H9 (cell line): Measurements from ENCODE around the gene FBXL20. TPM values are rescaled to one million over a fixed set of nuclear protein-coding genes. Genes with fewer than 3 reads are reported as not detected.
"Not testable (repeated sequence)": the region's sequence is repeated elsewhere in the genome, so short reads cannot be mapped to it uniquely, and the experiment has no call there.

Source experiments
- DNase-seq: peaks from one replicate; pipeline ENCODE4 v3.0.0-alpha.2; 2017
- H2AFZ ChIP-seq: one replicate; pipeline ENCODE4 v1.6.1; 2013; ENCODE audit warnings: mild to moderate bottlenecking, low read length, control low read depth, moderate library complexity
- H2AK5ac ChIP-seq: 2 replicates; pipeline ENCODE4 v1.6.1; 2013; ENCODE audit warnings: low read length, control low read depth, mixed read lengths; ENCODE audit not compliant: insufficient read length
- H2BK120ac ChIP-seq: one replicate; pipeline ENCODE4 v1.6.1; 2013; ENCODE audit warnings: low read depth, mild to moderate bottlenecking, low read length, control low read depth, inconsistent platforms; ENCODE audit not compliant: poor library complexity, severe bottlenecking
- H2BK12ac ChIP-seq: 2 replicates; pipeline ENCODE4 v1.6.1; 2013; ENCODE audit warnings: low read length, control low read depth, mixed read lengths, low read depth; ENCODE audit not compliant: insufficient read length
- H2BK15ac ChIP-seq: 2 replicates; pipeline ENCODE4 v1.6.1; 2013; ENCODE audit warnings: low read depth, low read length, control low read depth
- H2BK20ac ChIP-seq: one replicate; pipeline ENCODE4 v1.6.1; 2013; ENCODE audit warnings: low read depth, mild to moderate bottlenecking, low read length, control low read depth, inconsistent platforms; ENCODE audit not compliant: poor library complexity, severe bottlenecking
- H2BK5ac ChIP-seq: 2 replicates; pipeline ENCODE4 v1.6.1; 2013; ENCODE audit warnings: low read length, control low read depth, mixed read lengths; ENCODE audit not compliant: insufficient read length
- H3K14ac ChIP-seq: 2 replicates; pipeline ENCODE4 v1.6.1; 2013; ENCODE audit warnings: low read length, control low read depth; ENCODE audit not compliant: insufficient read depth
- H3K18ac ChIP-seq: 2 replicates; pipeline ENCODE4 v1.6.1; 2013; ENCODE audit warnings: low read depth, mild to moderate bottlenecking, mixed read lengths, low read length, control low read depth; ENCODE audit not compliant: insufficient read length
- H3K23ac ChIP-seq: 2 replicates; pipeline ENCODE4 v1.6.1; 2013; ENCODE audit warnings: low read length, control low read depth, mixed read lengths, low read depth; ENCODE audit not compliant: insufficient read length
- H3K23me2 ChIP-seq: 2 replicates; pipeline ENCODE4 v1.6.1; 2013; ENCODE audit warnings: low read depth, mild to moderate bottlenecking, mixed read lengths, low read length, control low read depth; ENCODE audit not compliant: insufficient read length, poor library complexity, severe bottlenecking
- H3K27ac ChIP-seq: 2 replicates; pipeline ENCODE4 v1.5.1; 2013; ENCODE audit warnings: low read length, control low read depth, mixed read lengths, low read depth; ENCODE audit not compliant: insufficient read length
- H3K27me3 ChIP-seq: 2 replicates; pipeline ENCODE4 v1.6.1; 2013; ENCODE audit warnings: low read length, control low read depth, inconsistent platforms; ENCODE audit not compliant: insufficient read depth
- H3K4ac ChIP-seq: 2 replicates; pipeline ENCODE4 v1.6.1; 2013; ENCODE audit warnings: low read depth, mild to moderate bottlenecking, control low read depth, inconsistent platforms, low read length, moderate library complexity
- H3K4me1 ChIP-seq: 2 replicates; pipeline ENCODE4 v1.6.1; 2013; ENCODE audit warnings: low read length, control low read depth, inconsistent platforms; ENCODE audit not compliant: insufficient read depth
- H3K4me2 ChIP-seq: 2 replicates; pipeline ENCODE4 v1.6.1; 2013; ENCODE audit warnings: low read length, control low read depth, mixed read lengths; ENCODE audit not compliant: insufficient read length, insufficient read depth
- H3K56ac ChIP-seq: 2 replicates; pipeline ENCODE4 v1.6.1; 2013; ENCODE audit warnings: low read depth, mild to moderate bottlenecking, mixed read lengths, low read length, control low read depth; ENCODE audit not compliant: insufficient read length
- H3K79me1 ChIP-seq: 2 replicates; pipeline ENCODE4 v1.6.1; 2013; ENCODE audit warnings: low read depth, mild to moderate bottlenecking, moderate library complexity, low read length, control low read depth, inconsistent platforms; ENCODE audit not compliant: insufficient read depth, poor library complexity, severe bottlenecking
- H3K79me2 ChIP-seq: 2 replicates; pipeline ENCODE4 v1.6.1; 2013; ENCODE audit warnings: low read length, control low read depth, inconsistent platforms; ENCODE audit not compliant: insufficient read depth
- H3K9ac ChIP-seq: 2 replicates; pipeline ENCODE4 v1.6.1; 2013; ENCODE audit warnings: low read length, control low read depth, mixed read lengths; ENCODE audit not compliant: insufficient read length; ENCODE audit errors: extremely low read depth
- H3K9me3 ChIP-seq: one replicate; pipeline ENCODE4 v1.6.1; 2013; ENCODE audit warnings: low read depth, low read length, inconsistent platforms; ENCODE audit not compliant: control insufficient read depth
- H3T11ph ChIP-seq: one replicate; pipeline ENCODE4 v1.6.1; 2013; ENCODE audit warnings: mild to moderate bottlenecking, low read length, control low read depth, inconsistent platforms
- H4K20me1 ChIP-seq: one replicate; pipeline ENCODE4 v1.6.1; 2013; ENCODE audit not compliant: control insufficient read depth, insufficient read length, insufficient read depth
- H4K5ac ChIP-seq: 2 replicates; pipeline ENCODE4 v1.6.1; 2013; ENCODE audit warnings: low read depth, mild to moderate bottlenecking, mixed read lengths, low read length, control low read depth; ENCODE audit not compliant: insufficient read length
- H4K8ac ChIP-seq: replicated peaks from 2 replicates; pipeline ENCODE4 v1.6.1; 2013; ENCODE audit warnings: low read length, control low read depth, mixed read lengths, low read depth; ENCODE audit not compliant: insufficient read length
- H4K91ac ChIP-seq: 2 replicates; pipeline ENCODE4 v1.6.1; 2013; ENCODE audit warnings: low read depth, mild to moderate bottlenecking, moderate library complexity, mixed read lengths, low read length, control low read depth; ENCODE audit not compliant: insufficient read length
- H3K27ac Mint-ChIP-seq, 3 experiments: 2 replicates in 2 of 3; 3 replicates in 1 of 3; pipeline ENCODE4 v1.8.0; 2020 to 2021; ENCODE audit warnings: mixed read lengths in 3 of 3, mild to moderate bottlenecking in 1 of 3, moderate library complexity in 1 of 3
- H3K27me3 Mint-ChIP-seq: 2 replicates; pipeline ENCODE4 v1.8.0; 2021; ENCODE audit warnings: low read depth, mild to moderate bottlenecking, moderate library complexity, mixed read lengths
- H3K36me3 Mint-ChIP-seq, 3 experiments: 2 replicates in 2 of 3; 3 replicates in 1 of 3; pipeline ENCODE4 v1.8.0; 2020 to 2021; ENCODE audit warnings: low read depth in 3 of 3, mixed read lengths in 3 of 3; ENCODE audit not compliant: insufficient read depth in 1 of 3
- H3K4me1 Mint-ChIP-seq, 2 experiments: 2 replicates each; pipeline ENCODE4 v1.8.0; 2020; ENCODE audit warnings: mixed read lengths in 2 of 2
- H3K4me3 Mint-ChIP-seq, 2 experiments: 2 replicates in 1 of 2; 3 replicates in 1 of 2; pipeline ENCODE4 v1.8.0; 2020 to 2021; ENCODE audit warnings: mild to moderate bottlenecking in 2 of 2, mixed read lengths in 2 of 2, moderate library complexity in 1 of 2
- H3K9me3 Mint-ChIP-seq, 2 experiments: 2 replicates in 1 of 2; 3 replicates in 1 of 2; pipeline ENCODE4 v1.8.0; 2020; ENCODE audit warnings: mild to moderate bottlenecking in 2 of 2, mixed read lengths in 2 of 2, moderate library complexity in 1 of 2
- CTCF ChIP-seq: fragments of 200-600 bp; sonication (generic); conservative IDR thresholded peaks from 3 replicates; pipeline ENCODE4 v1.8.0; 2021; ENCODE audit warnings: antibody characterized with exemption, mild to moderate bottlenecking
- WGBS: extraction: QIAGEN DNeasy Blood & Tissue Kit; methylation state at CpG from one replicate; pipeline ENCODE4 v1.1.7; 2013; ENCODE audit warnings: missing lambda C conversion rate, low lambda C conversion rate, mixed read lengths; ENCODE audit not compliant: insufficient read length; ENCODE audit errors: extremely low coverage; 5-methylcytosine and 5-hydroxymethylcytosine counted together
- total RNA-seq: library from RNA; stranded (reverse); gene quantifications from 2 replicates; pipeline ENCODE4 v1.2.1, GENCODE V29; 2021

The FBXL20 gene
- total RNA-seq, 1 experiment from 2014 or later: 18.4 TPM

- Histone ChIP-seq H4K8ac (no peak overlapping the region), H3K4me1 (no peaks in the 10 kb centered on the region), H3K27me3 (no peaks in the 10 kb centered on the region), H3K56ac (no peak overlapping the region), H3K18ac (no peak overlapping the region), H4K20me1 (no peaks in the 10 kb centered on the region), H4K5ac (no peak overlapping the region), H3K27ac (no peak overlapping the region), H2AK5ac (no peak overlapping the region), H3K79me2 (no peaks in the 10 kb centered on the region; the same call in 1 of the 2 replicates), H3T11ph (no peak overlapping the region), H3K14ac (no peak overlapping the region), H2AFZ (no peak overlapping the region), H3K4me2 (no peak overlapping the region), H2BK20ac (no peak overlapping the region), H3K23ac (no peak overlapping the region), H2BK120ac (no peak overlapping the region), H4K91ac (no peak overlapping the region), H2BK15ac (no peak overlapping the region), H2BK5ac (no peak overlapping the region), H3K9ac (no peak overlapping the region), H3K23me2 (no peaks in the 10 kb centered on the region), H3K4ac (no peak overlapping the region), H2BK12ac (no peak overlapping the region), H3K9me3 (no peaks in the 10 kb centered on the region), H3K79me1 (peaks cover 2% of the 10 kb centered on the region)
- H3K27ac Mint-ChIP-seq: no peak overlapping the region
- H3K27me3 Mint-ChIP-seq: no peaks in the 10 kb centered on the region
- peaks cover 37 to 85% (median 61%) of the 10 kb centered on the region in 3 experiments for H3K36me3 Mint-ChIP-seq
- no peaks in the 10 kb centered on the region for H3K4me1 Mint-ChIP-seq
- H3K4me3 Mint-ChIP-seq: no peak overlapping the region
- TF ChIP-seq CTCF: no peak
- DNase-seq: no peak
- no peaks in the 10 kb centered on the region for H3K9me3 Mint-ChIP-seq
These were observed 41.9 kb upstream of the FBXL20 start for GRCh38 chr17:39443326-39443725.

GRCh38 chr17:39439868-39440267 is 38.4 kb upstream of the FBXL20 start:
- H3K23ac ChIP-seq, H3K27me3 ChIP-seq, H4K20me1 ChIP-seq, H3K27me3 Mint-ChIP-seq, H3T11ph ChIP-seq, H3K79me2 ChIP-seq, H3K9me3 ChIP-seq, H3K4me1 ChIP-seq, H4K8ac ChIP-seq, H4K91ac ChIP-seq, H3K18ac ChIP-seq, H4K5ac ChIP-seq, H3K4ac ChIP-seq, H3K9ac ChIP-seq, H2BK15ac ChIP-seq, H3K4me1 Mint-ChIP-seq, H2BK5ac ChIP-seq, H3K79me1 ChIP-seq, H2AK5ac ChIP-seq, H2AFZ ChIP-seq, H3K9me3 Mint-ChIP-seq, H3K14ac ChIP-seq, H3K4me2 ChIP-seq, DNase-seq, H3K27ac ChIP-seq, H3K56ac ChIP-seq, H2BK12ac ChIP-seq, H2BK20ac ChIP-seq, H2BK120ac ChIP-seq, H3K27ac Mint-ChIP-seq, H3K4me3 Mint-ChIP-seq, H3K23me2 ChIP-seq: not testable (repeated sequence)
- H3K36me3 Mint-ChIP-seq: peaks cover 32 to 82% (median 73%) of the 10 kb centered on the region in 3 experiments
- WGBS: no CpG with 5 or more reads among the region's 2 CpGs
